ENCODE results near the gene NMNAT2. TPM values are rescaled to one million over a fixed set of nuclear protein-coding genes. Genes with fewer than 3 reads are reported as not detected.

NMNAT2 gene
- total RNA-seq (2021; ENCODE audit: unreplicated experiment): 0.39 TPM
- 0.11 TPM for polyA plus RNA-seq (2012; ENCODE audit: insufficient read length)
- Bru-seq, nascent RNA: percentile 16 among the genes with signal in this experiment
- percentile 13 among the genes with signal in this experiment for BruChase-seq, experiment 1, labeled RNA remaining after a 2-hour chase
- BruChase-seq, experiment 2, labeled RNA remaining after a 6-hour chase: percentile 18 among the genes with signal in this experiment
- long read RNA-seq: 0 reads

DNA sequence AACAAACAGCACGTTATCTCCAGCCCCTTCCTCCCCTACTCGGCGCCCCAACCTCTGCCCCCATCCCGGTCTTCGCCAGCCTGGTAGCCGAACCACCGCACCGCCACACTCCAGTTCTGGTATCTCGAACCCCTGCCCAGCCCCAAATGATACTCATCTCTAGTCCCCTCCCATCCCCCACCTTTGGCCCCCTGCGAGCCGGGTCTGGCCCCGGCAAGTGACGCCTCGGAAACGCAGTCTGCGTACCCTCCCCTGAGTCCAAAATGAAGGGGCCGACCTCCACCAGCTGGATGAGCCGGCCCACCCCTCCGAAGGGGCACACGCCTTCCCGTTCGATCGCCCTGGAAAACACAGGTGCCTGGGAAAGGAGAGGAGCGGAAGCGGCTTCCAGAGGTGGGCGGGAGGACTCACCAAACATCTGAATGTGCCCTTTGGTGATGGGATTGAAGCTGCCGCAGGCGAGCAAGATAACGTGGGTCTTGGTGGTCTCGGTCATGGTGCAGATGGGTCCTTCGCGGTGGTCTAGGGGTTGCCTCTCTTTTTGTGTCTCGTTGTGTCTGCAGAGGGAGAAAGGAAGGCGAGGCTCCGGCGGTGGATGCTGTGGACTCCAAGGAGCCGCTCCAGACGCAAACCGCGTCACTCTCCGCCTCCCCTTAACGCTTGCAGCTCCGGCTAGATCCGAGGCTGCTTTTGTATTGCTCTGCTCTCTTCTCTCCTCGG lies at the start of gene NMNAT2:
NMNAT2 (minus strand) TSS at position 609 of the 720 bp plus-strand sequence; CDS start at position 496, 113 bp downstream.
- DNase-seq (ENCODE audit: low read depth, low spot score) (no peak), ATAC-seq (peak; percentile 89)
- peaks cover 13% of the 10 kb centered on the region for H3K4me1 ChIP-seq (ENCODE audit: control insufficient read depth, insufficient read depth, low read length)
- intact Hi-C loops (cut with micrococcal nuclease; ENCODE audit: unreplicated experiment) (no loop called here), in situ Hi-C loops (cut with HindIII; ENCODE audit: low pct_unique_long_range_greater_than_20kb, low sequenced_read_pairs) (no loop called here)
- CTCF ChIA-PET: no interaction called here
- peak within 1 kb of the TSS; percentile 38 to 62 for H3K4me3 ChIP-seq (ENCODE audit: low read depth in 2 of 2, low read length in 2 of 2)
- H3K9me3 ChIP-seq (ENCODE audit: control insufficient read depth, insufficient read depth, low read depth, low read length): no peaks in the 10 kb centered on the region
- POLR2A ChIA-PET: no interaction called here
- H3K27me3 ChIP-seq (ENCODE audit: control insufficient read depth, insufficient read depth, low read length): peaks cover 28% of the 10 kb centered on the region
- BruUV-seq (replicated peaks): no TSS peak
- no peaks in the 10 kb centered on the region for H3K36me3 ChIP-seq (ENCODE audit: control insufficient read depth, insufficient read depth, low read length)
- TF ChIP-seq TCF7L2 (IDR thresholded peaks at IDR 0.05; ENCODE audit: low read depth, low read length) (0 out of 2 replicates have a peak, but pooled peaks have one; percentile 24), POLR2AphosphoS5 (IDR thresholded peaks at IDR 0.05; ENCODE audit: low read depth, low read length) (no peak), SIN3A (IDR thresholded peaks at IDR 0.05; ENCODE audit: borderline replicate concordance, insufficient read depth, low read depth, low read length) (no peak)
- TF ChIP-seq, protein P1, sequence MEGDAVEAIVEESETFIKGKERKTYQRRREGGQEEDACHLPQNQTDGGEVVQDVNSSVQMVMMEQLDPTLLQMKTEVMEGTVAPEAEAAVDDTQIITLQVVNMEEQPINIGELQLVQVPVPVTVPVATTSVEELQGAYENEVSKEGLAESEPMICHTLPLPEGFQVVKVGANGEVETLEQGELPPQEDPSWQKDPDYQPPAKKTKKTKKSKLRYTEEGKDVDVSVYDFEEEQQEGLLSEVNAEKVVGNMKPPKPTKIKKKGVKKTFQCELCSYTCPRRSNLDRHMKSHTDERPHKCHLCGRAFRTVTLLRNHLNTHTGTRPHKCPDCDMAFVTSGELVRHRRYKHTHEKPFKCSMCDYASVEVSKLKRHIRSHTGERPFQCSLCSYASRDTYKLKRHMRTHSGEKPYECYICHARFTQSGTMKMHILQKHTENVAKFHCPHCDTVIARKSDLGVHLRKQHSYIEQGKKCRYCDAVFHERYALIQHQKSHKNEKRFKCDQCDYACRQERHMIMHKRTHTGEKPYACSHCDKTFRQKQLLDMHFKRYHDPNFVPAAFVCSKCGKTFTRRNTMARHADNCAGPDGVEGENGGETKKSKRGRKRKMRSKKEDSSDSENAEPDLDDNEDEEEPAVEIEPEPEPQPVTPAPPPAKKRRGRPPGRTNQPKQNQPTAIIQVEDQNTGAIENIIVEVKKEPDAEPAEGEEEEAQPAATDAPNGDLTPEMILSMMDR (IDR thresholded peaks at IDR 0.05): no peak
- TF ChIP-seq, protein P2, sequence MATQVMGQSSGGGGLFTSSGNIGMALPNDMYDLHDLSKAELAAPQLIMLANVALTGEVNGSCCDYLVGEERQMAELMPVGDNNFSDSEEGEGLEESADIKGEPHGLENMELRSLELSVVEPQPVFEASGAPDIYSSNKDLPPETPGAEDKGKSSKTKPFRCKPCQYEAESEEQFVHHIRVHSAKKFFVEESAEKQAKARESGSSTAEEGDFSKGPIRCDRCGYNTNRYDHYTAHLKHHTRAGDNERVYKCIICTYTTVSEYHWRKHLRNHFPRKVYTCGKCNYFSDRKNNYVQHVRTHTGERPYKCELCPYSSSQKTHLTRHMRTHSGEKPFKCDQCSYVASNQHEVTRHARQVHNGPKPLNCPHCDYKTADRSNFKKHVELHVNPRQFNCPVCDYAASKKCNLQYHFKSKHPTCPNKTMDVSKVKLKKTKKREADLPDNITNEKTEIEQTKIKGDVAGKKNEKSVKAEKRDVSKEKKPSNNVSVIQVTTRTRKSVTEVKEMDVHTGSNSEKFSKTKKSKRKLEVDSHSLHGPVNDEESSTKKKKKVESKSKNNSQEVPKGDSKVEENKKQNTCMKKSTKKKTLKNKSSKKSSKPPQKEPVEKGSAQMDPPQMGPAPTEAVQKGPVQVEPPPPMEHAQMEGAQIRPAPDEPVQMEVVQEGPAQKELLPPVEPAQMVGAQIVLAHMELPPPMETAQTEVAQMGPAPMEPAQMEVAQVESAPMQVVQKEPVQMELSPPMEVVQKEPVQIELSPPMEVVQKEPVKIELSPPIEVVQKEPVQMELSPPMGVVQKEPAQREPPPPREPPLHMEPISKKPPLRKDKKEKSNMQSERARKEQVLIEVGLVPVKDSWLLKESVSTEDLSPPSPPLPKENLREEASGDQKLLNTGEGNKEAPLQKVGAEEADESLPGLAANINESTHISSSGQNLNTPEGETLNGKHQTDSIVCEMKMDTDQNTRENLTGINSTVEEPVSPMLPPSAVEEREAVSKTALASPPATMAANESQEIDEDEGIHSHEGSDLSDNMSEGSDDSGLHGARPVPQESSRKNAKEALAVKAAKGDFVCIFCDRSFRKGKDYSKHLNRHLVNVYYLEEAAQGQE (IDR thresholded peaks at IDR 0.05; ENCODE audit: insufficient read depth in 1 of 2, low read depth in 2 of 2, low read length in 1 of 2): no peak
- H3K27ac ChIP-seq (ENCODE audit: low read length): no peak within 1 kb of the TSS

DNA sequence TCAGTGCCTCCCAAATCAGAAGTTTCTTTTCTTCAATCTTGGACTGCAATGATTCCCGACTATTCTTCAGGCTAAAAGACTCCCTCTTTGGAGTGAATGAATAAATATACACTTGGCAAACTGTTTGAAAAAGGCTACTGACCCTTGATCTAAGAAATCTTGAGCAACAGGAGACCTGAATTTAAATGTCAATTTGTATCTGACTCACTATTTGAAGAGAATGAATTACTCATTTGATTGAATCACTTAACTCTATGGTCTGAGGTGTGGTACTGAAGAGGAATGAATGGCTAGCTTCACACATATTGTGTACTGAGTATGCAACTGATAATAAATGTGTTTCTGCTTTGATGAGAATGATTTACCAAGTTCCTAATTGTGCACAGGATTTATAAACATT lies 49.5 kb upstream of the NMNAT2 start:
- intact Hi-C loops (cut with micrococcal nuclease; ENCODE audit: unreplicated experiment): no loop called here
- Histone ChIP-seq H3K27ac (ENCODE audit: low read length) (no peak overlapping the region), H3K4me1 (ENCODE audit: control insufficient read depth, insufficient read depth, low read length) (no peaks in the 10 kb centered on the region), H3K4me3 (ENCODE audit: low read depth in 2 of 2, low read length in 2 of 2) (no peak overlapping the region), H3K27me3 (ENCODE audit: control insufficient read depth, insufficient read depth, low read length) (peaks cover 3% of the 10 kb centered on the region; the same call in 1 of the 2 replicates), H3K9me3 (ENCODE audit: control insufficient read depth, insufficient read depth, low read depth, low read length) (no peaks in the 10 kb centered on the region), H3K36me3 (ENCODE audit: control insufficient read depth, insufficient read depth, low read length) (no peaks in the 10 kb centered on the region; the same call in 1 of the 2 replicates)
- ATAC-seq: no peak
- POLR2A ChIA-PET: no interaction called here
- in situ Hi-C loops (cut with HindIII; ENCODE audit: low pct_unique_long_range_greater_than_20kb, low sequenced_read_pairs): no loop called here
- DNase-seq (ENCODE audit: low read depth, low spot score): no peak
- TF ChIP-seq SIN3A (IDR thresholded peaks at IDR 0.05; ENCODE audit: borderline replicate concordance, insufficient read depth, low read depth, low read length) (no peak), POLR2AphosphoS5 (IDR thresholded peaks at IDR 0.05; ENCODE audit: low read depth, low read length) (no peak), TCF7L2 (IDR thresholded peaks at IDR 0.05; ENCODE audit: low read depth, low read length) (no peak)
- TF ChIP-seq, protein P1 (IDR thresholded peaks at IDR 0.05): no peak
- TF ChIP-seq, protein P2 (IDR thresholded peaks at IDR 0.05; ENCODE audit: insufficient read depth in 1 of 2, low read depth in 2 of 2, low read length in 1 of 2): no peak
- BruUV-seq (replicated peaks): no TSS peak
- CTCF ChIA-PET: interaction anchor here (0.7 kb wide), 1 partner anchor 57 kb away, joined by 3 read pairs; no protein-coding TSS in a partner anchor

All from Panc1 (cell line).